Prostate gland (tissue), 1 donor: ENCODE data around the gene CDH13.

Experiments used
- POLR2A ChIP-seq: fragments of 450-650 bp; IDR thresholded peaks from one replicate; pipeline ENCODE4 v1.6.1; 2016; ENCODE audit warnings: antibody characterized with exemption, mild to moderate bottlenecking
- POLR2AphosphoS5 ChIP-seq: sonication (generic); formaldehyde crosslinking; IDR thresholded peaks from one replicate; pipeline ENCODE4 v1.6.1; 2017; ENCODE audit warnings: antibody characterized with exemption

DNA sequence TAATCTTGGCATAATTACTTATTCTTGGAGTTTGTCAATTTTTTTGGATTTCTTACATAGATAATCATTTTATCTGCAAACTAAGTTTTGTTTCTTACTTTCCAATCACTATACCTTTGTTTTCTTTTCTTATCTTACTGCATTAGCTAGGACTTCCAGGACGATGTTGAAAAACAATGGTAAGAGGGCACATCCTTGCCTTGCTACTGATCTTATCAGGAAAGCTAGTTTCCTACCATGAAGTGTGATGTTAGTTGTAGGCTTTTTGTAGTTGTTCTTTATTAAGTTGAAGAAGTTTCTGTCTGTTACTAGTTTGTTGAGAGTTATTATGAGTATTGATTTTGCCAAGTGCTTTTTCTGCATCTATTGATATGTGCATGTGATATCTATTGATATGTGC is 31.0 kb downstream of the CDH13 start:
- TF ChIP-seq POLR2A: no peak
- TF ChIP-seq POLR2AphosphoS5: no peak
